GM10248 (cell line): ENCODE results near the gene FBXO38.

Experiments
- CTCF ChIA-PET: fragments of 300-600 bp; sonication (Branson Sonifier 250); formaldehyde crosslinking; extraction: SDS; loops from one replicate; lab custom pipeline; 2021; ENCODE audit warnings: antibody characterized with exemption; lab: Yijun Ruan, JAX
- POLR2A ChIA-PET: fragments of 350-650 bp; sonication (Branson Sonifier 250); formaldehyde crosslinking; extraction: SDS; loops from one replicate; lab custom pipeline; 2020; ENCODE audit warnings: antibody characterized with exemption; lab: Yijun Ruan, JAX
- DNase-seq: peaks from one replicate; pipeline ENCODE4 v3.0.0; 2012; ENCODE audit errors: extremely low spot score
- CTCF ChIP-seq: IDR thresholded peaks from 2 replicates; pipeline ENCODE4 v1.5.1; 2012; ENCODE audit warnings: mild to moderate bottlenecking, low read depth; ENCODE audit errors: extremely low read depth, missing control alignments, control extremely low read depth

Gene FBXO38

GRCh38 chr5:148343603-148344487, 39.9 kb upstream of the FBXO38 start:
- no peak for TF ChIP-seq CTCF
- no peak for DNase-seq
- CTCF ChIA-PET, result no interaction called here
- POLR2A ChIA-PET, result no interaction called here

- ChIA-PET POLR2A (no interaction called here), CTCF (interaction anchor here (1.5 to 2.0 kb wide), 2 partner anchors 13 to 14 kb away, joined by 4 to 5 read pairs; partner anchors contain the start of gene SPINK9)
- DNase-seq, result no peak
- no peak for TF ChIP-seq CTCF
Measured at GRCh38 chr5:148347706-148348105, 36.1 kb upstream of the FBXO38 start.

GRCh38 chr5:148352696-148353095, 31.1 kb upstream of the FBXO38 start:
- DNase-seq, result no peak
- no peak for TF ChIP-seq CTCF
- POLR2A ChIA-PET, result no interaction called here
- CTCF ChIA-PET, result interaction anchor here (1.2 kb wide), 1 partner anchor 173 kb away, joined by 3 read pairs; no protein-coding TSS in a partner anchor

- CTCF ChIA-PET, result interaction anchor here (1.2 kb wide), 1 partner anchor 174 kb away, joined by 3 read pairs; no protein-coding TSS in a partner anchor
- TF ChIP-seq CTCF, result no peak
- DNase-seq, result no peak
- POLR2A ChIA-PET, result no interaction called here
Measured at GRCh38 chr5:148353634-148354033, 30.1 kb upstream of the FBXO38 start.

GRCh38 chr5:148364343-148364742, 19.4 kb upstream of the FBXO38 start:
- POLR2A ChIA-PET, result no interaction called here
- DNase-seq, result no peak
- TF ChIP-seq CTCF, result no peak
- CTCF ChIA-PET, result interaction anchor here (1.0 to 2.0 kb wide), 3 partner anchors 10 to 367 kb away, joined by 3 to 10 read pairs (median 3); no protein-coding TSS in a partner anchor

- TF ChIP-seq CTCF, result no peak
- DNase-seq, result no peak
- POLR2A ChIA-PET, result no interaction called here
- CTCF ChIA-PET, result no interaction called here
Measured at GRCh38 chr5:148368299-148368698, 15.5 kb upstream of the FBXO38 start.
